Astrocyte of the hippocampus (primary cell): ENCODE data around the gene SYT15.

Source experiments
- DNase-seq: peaks from one replicate; pipeline ENCODE4 v3.0.0; 2011; ENCODE audit warnings: low read depth, low spot score

Gene SYT15

DNA sequence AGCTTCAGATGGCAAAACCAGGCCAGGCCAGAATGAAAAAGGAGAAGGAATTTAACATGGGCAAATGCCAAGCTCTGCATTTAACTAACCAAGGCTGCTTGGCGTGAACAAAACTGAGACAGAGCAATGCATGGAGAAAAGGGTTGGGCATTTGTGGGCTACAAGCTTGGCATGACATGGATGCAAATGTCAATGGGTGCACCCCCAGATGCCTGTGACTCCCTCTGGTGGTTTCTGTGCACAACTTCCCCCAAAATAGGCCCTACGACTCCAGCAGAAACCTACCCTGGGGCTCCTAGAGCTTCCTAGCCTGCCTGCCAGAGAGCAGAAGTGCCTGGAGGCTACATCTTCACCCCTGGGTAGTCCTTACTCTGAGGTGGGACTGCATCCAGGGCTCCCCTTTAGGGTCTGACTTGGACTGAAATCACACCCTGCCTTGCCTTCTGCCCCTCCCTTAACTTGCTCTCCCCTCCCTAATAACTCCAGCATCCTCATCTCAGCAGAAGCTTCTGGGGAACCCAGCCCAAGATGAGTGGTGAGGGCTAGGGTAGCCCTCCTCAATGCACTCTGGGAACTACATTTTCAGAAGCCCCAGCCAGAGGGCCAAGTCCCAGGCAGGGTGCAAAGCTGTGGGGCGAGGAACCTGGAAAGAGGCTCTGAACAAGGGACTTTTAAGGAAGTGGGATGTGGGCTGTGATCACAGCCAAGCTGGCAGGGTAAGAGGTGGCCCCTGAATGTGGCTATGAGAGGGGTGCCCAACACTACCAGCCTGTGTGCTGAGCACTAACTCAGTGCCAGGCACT is 33.7 kb upstream of the SYT15 start:
- DNase-seq, result peak; percentile 46

DNA sequence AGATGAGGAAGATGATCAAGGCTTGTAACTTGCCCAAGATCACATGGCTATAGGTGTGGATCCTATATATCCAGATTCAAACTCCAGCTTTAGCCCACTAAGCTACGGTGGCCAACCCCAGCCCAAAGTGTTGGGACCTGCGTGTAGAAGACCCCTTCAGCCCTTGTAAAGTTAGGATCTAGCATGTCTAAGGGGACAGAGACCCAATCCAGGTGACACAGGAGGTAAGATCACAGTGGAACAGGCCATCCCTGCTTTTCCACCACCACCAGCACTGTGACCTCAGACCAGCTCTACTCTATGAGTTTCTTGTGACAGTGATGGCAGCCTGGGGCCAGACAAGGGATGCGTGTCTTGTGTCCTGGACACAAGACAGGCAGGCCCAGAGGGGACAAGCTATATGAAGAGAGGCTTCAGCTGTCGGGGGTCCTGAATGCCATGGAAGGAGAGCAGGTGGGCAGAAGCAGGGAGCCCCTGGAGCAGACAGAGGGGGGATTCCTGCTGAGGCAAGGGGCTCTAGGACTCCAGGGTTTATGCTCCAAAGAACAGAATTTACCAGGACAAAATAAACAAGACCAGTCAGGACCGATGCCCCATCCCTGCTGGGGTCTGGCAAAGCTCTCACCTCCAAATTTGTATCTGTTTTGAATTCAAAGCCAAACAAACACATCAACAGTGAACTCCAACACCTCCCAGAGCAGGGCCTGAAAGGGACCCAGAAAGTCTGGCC is 32.9 kb upstream of the SYT15 start:
- DNase-seq, result no peak

DNA sequence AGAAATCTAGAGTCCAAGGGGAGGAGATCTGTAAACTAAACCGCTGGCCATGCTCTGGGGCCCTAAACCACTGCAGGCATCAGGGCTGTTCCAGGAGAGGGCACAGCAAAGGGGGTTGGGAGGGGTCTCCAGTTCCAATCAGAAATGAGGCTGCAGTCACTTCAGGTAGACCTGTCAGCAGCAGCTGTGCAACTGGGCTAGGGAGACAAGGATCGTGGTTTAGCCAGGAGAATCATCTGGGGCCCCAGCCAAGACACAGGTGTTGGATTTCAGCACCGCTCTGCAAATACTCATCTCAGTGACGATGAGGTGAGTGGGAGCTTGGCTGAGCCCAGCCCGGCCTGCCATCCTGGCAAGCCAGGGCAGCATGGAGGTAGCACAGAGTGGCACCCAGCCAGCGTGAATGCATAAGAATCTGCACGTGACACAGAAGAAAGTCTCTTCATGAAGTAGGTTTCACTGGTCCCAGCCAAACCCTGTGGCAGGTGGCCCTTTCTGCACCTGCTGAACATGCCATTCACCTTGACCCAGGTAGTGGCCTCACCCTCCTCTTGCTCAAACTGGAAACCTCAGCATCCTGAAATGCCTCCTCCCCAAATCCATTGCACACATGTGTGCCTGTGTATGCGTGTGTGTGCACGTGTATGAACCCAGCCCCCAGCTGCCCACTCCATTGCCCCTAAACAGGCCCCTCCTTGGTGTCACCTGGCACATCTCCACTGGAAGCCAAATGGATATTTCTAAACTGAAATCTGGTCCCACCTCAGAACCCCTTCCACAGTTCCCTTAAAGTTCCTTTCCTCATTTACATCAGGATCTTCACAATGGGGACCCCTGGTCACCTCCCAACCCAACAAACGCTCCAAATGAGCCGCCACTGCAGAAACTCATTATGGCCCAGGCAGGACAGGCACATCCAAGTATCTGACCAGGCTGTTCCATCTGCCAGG is 32.1 kb upstream of the SYT15 start:
- no peak for DNase-seq

DNA sequence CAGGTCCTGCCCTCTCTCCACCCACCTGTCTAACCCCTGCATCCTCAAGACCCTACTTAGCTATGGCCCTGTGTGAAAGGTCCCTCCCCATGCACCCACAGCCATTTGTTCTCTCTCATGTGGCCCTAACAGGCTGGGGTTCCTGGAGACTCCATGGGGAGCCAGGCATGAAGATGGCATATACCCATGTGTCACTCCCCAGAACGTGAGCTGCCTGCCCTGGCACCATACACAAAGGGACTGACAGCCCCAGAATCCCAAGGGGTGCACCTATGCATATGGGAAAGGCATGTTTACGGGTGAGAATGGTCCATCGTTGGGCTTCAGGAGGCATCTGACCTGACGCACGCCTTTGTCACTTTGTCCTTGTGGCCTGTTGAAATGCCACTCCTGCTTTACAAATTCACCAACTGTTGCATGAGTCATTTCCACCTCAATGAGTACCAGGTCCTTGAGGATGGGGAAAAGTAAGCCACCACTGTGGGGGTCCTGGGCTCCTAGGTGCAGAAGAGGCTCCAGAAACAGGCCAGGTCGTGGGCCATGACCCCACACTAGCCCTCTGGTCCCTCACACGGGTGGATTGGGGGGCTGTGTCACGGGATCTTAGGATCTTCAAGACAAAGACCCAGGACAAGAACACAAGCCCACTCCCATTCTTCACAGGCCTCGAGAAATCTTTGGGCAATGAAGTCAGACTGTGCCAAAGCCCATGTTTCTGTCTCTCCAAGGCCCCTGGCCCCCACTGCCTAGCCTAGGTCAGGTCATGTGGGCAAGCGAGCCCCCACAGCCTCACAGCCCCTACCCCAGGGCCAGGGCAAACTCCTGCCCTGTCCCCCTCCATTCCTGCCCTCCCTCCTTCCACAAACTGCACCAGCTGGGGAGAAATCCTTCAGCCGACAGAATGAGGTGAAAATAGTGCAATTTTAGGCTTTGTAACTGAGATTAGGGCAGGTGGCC is 31.1 kb upstream of the SYT15 start:
- DNase-seq, result no peak

DNA sequence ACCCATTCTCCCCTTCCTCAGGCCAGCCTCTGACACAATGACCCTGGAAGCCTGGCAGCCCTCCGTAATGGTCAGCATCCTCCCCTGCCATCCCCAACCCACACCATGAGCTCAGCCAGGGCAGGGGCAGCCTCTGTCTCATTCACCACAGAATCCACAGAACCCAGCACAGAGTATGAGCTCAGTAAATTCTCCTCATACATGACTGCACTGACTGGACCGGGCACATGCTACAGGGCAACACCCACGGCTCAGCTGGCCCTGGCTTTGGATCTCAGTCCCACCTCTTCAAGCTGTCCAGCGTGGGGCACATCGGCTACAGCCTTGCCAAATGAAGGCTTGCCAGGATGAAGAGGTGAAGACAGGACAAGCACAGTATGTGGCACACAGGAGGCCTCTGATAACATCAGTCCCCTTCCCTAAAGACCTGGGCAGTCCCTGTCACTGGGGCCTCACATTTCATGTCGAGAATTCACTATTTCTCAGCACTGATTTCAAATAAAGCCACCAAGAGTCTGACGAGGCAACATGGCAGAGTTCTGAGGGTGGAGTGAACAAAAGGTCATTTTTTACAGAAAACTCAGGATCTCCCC is 30.3 kb upstream of the SYT15 start:
- DNase-seq, result peak; percentile 57

DNA sequence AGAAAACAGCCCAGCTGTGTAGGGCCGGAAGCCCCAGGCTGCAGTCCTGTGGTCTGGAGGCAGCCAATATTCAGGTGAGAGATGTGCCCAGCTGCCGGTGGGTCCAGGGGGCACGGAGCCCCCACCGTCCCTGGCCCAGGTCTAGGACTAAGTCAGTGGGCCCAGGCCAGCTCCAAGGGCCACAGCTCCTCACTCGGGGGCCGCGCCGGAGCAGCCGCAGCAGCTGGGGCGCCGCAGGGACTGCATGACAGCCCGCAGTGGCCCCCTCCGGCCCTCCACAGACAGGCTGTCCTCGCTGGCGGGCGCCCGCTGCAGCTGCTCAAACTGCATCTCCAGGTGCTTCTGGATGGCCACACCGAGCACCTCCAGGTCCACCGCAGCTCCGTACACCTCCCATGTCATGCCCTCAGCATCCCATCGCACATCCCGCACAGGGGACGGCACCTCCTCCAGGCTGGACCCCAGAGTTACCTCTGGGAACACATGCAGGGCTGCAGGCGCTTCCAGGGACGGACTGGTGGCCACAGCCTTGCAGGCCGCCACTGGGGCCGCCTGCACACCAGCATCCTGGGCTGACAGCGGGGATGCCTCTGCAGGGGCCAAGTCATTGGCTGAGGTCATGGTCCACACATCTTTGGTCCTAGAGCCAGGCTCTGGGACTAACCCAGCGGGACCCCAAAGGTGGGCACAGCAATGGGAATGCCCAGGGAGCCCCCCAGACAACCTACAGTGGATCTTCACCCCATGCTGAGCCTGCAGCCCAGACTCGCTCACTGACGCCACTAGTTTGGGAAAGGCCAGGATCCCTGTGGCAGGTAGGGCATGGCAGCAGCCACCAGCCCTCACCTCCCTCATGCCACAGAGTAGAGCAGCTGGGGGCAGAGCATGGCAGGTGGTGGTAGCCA is 29.5 kb upstream of the SYT15 start:
- DNase-seq, result no peak

DNA sequence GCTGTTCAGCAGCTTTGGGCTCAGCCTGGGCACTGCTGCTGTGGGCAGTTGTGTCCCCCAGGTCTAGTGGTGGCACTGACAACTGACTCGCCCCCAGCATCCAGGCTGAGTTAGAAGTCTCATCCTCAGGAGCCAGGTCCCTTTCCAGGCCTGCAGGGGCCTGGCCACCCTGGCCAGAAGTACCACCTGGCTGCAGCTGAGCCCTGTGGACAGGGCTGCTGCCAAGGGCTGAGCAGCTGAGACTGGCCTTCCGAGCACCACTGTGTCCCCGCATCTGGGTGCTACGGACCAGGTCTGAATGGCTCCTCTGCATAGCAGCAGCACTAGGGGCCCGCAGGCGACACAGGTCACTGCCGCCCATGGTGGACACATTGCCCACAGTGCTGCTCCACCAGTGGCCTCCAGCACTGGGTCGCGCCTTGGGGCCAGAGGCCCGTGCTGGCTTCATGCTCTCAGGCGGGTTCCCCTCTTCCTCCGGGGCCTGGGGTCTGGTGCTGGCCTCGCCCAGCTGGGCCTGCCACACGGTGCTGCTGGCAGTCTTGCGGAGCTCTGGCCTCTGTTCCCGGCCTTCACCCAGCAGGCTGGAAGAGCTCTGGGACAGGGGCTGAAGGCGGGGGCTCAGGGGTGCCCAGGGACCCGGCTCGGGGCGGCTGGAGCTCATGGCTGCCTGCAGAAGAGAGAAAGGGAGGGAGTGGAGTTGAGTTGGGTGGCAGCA is 28.7 kb upstream of the SYT15 start:
- no peak for DNase-seq

DNA sequence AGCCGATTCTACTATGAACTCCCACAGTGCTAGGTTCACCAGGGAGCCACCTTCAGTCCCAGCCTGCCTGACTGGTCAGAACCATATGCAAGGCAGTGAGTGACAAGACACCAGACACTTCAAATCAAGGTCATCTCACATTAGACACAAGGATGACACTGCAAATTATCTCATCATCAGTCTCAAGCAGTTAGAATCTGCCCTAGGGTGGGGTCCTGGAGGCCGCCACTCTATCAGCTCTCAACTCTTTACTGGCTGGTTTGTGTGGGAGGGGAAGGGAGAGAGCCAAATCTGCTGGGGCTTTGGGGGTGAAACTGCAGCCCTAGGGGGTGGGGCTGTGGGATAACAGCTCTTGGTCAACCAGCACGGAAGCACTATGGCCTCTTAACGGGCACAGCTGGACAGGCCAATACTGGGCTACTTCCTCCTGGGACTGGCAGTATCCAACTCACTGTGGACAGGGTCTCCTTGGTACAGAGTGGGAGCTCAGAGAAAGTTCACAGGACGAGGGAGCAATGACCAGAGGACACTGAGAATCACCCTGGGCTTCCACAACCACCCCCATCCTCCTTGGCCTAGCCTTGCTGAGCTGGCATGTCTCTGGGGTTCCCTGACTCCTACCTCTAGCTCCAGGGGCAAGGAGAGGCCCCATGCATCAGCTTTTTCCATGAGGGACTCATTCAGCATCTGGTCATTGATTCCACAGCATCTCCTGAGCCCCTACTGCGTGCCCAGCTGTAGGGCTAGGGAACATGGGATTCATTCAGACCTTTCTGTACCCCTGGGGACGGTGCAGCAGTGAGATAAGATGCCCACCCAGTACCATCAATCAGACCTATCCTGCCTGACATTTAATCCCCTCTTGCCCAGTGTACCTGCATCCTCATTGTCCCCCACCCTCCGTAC is 27.9 kb upstream of the SYT15 start:
- DNase-seq, result no peak

DNA sequence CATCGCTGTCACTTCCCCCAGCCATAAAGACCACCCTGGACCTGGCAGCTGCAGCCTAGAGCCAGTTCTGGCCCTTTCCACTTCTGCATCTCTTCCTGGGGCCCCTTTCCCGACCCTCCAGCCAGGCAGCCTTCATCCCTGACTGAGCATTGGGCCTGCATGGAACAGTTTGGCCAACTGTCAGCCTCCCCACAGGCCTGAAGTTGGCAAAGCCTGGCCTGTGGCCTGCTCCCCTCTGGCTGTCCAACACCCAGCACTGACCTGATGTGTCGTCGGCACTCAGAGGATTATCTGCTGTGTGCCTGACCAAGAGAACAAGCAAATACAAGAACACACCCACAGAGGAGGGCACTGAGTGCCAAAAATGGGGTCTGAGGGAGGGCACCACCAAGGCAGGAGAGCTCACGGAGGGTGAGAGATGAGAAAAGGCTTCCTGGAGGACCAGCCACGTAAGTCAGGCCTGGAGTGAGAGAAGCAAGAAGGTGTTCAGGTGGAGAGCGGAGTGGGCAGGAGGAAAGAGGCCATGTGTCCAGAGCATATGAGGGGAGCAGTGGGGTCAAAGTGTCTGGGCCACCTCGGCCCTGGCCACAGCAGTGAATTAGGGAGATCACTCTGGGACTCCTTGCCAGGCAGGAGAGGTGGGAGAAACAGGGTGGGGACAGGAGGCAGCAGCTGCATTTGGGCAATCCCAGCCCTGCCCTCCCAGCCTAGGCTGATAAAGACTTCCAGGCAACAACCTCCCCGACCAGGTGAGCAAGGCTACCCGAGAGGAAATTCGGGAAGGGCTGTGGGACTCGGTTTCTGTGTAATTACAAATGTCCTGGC is 27.0 kb upstream of the SYT15 start:
- DNase-seq, result no peak

DNA sequence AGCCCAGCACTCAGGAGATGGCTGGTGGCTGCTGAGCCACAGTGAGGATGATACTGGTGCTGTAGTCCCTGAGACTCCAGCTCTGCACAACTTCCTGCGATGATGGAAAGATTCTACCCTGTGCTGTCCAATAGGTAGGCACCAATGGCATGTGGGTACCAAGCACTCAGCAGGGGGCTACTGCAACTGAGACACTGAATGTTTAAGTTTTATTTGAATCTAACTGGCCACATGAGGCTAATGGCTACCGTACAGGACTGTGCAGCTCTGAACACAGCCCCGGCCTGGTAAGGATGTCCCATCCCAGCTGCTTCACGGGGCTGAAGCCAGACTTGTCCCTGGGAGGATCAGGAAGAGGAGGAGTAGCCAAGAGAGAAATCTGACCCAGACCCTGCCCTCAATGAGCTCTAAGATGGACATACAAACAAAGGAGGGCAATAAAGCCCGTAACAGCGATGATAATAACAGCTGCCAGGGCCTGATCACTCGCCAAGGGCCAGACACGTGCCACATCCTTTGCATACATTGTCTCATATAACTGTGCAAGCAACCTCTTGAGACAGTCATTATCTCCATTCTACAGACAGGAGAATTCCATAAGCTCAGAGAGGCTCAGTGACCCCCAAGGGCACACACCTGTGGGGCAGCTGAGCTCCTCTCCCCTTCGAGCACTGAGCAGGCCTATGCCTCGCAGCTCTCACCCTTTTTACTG is 26.2 kb upstream of the SYT15 start:
- no peak for DNase-seq

DNA sequence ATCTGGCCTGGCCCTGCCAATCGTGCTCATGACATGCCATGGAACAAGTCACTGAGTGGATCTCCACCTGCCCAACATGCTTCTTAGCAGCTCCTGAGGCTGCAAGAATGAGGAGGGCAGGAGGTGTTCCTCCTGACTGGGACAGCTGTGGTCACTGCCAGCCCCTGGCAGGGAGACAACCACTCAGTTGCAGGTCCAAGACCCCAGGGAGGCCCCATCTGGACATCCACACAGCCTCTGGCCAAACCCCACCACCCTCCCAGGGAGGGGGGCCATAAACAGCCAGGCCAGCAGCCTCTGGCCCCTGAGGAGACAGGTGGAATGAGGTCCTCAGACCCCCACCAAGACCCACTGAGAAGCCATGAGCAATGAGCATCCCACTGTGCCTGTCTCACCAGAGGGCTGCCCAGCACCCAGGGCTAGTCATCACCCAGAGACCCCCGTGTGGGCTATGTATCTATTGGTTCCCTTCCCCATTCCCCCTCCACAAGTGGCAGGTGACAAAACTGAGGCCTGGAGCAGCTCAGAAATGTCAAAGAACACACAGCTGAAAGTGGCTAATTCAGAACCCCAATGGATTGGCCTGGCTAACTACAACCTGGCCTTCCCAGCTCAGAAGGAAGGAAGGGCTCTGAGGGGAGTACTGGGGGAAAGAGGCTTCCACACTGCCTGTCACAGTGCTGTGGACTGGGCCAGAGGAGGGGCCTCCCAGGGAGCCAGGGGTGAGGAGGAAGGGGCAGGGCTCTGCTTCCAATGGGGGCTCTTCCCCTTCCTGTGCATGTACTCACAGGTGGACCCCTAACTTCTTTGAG is 25.5 kb upstream of the SYT15 start:
- no peak for DNase-seq

DNA sequence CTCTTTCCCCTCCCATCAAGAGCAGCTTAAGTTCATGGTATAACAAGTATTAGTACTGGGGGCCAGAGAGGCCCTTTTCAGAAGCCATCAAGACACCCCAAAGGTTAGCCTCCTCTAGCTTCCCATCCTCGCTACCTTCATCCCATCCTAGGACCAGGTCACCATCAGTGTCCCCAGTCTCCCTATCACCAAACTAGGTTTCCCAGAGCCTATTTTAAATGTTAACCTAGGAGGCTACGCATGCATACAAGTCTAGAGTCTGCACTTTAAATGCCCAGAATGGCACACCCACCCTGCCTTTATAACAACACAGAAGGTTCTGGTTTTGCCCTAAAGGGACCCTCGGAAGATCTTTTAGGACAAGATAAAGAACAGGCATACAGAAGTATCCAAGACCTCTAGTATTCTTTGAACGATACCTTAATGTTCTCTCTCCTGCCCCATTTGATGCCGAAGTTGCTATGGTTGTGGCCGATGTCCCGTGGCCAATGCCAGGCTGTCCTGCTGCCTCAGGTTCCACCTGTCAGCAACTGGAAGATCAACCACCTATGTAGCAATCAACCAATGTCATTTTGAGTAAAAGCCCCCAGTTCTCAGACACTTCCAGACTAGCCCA is 24.7 kb upstream of the SYT15 start:
- no peak for DNase-seq

DNA sequence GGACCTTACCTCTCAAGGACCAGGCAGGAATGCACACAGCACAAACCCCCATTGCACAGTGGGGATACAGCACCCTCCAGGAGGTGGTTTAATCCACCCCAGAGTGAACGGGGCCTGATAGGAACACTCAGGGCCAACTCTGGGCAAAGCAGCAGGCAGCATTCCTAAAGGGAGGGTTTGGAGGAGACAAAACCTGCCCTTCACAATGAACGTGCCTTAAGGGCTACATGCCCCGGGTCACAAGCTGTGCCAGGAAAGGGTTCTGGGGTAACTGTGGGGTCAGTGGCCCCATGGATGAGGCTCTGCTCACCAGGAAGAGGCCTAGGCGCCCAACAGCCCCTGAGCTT is 23.6 kb upstream of the SYT15 start:
- no peak for DNase-seq

DNA sequence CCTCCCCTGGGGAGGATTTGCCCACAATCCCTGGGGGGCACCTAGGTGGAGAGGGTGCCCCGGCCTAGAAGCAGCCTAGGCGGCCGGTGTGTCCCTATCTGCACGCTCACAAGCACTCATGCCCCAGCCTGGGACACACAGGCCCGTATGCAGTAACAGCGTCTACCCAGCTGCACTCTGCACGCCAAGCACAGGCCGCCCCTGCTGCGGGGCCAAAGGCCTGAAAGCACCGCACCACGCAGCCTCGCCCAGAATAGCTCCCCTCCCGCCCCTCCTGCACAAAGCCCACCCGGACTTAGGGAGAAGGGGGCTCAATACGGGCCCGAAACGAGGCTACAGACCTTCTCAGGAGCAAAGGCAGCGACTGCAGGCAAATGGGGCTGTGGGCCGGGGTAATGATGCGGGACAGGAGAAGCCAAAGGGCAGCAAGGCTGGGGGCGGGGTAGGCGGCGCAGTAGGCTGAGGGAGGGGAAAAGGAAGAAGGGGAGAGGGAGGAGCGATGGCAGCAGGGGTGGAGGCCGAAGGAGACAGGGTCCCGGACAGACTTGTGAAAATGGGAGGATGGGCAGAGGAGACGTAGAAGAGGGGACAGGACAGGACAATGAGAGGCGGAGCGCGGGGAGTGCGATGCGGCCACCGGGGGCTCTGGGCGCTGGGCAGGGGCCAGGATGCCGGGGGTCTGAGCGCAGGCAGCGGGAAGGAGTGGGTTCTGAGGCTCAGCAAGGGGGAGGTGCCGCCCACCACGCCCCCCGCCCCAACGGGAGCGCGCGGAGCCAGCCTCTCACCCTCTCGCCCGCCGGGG is 23.0 kb upstream of the SYT15 start:
- DNase-seq, result no peak
